ENCODE results near the gene SPAG8.
A peak's percentile ranks its signal among the peaks of the same experiment; 100 is the strongest.

Gene SPAG8

DNA sequence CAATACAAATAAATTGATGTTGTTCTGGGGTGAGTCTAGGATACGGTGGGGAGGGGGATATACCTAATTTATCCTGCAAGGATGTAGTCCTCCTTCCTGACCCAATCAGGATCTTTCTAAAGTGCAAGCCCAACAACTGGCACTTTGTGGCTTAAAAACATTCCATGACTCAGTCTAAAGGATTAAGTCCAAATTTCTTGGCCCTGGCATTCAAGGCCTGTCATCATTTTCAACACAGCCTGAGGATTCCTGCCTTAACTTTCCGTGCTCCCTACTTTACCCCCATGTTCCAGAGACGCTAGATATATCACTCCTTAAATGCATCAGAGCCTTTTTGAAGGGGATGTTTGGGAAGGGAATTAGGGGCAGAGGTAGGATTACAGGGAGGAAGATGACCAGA is 15.4 kb upstream of the SPAG8 start:
- H2AFZ ChIP-seq (ENCODE audit: low read depth): no peak overlapping the region
- H3K79me2 ChIP-seq (ENCODE audit: insufficient read depth, low read depth): no peaks in the 10 kb centered on the region
- peaks cover 16% of the 10 kb centered on the region for H3K4me1 ChIP-seq (ENCODE audit: low read depth, poor library complexity, severe bottlenecking)
- no peaks in the 10 kb centered on the region for H3K27me3 ChIP-seq (ENCODE audit: insufficient read depth, low read depth)
- H4K20me1 ChIP-seq (ENCODE audit: insufficient read depth): no peaks in the 10 kb centered on the region
- no peak overlapping the region for H3K4me3 ChIP-seq (IDR thresholded peaks at IDR 0.05; ENCODE audit: insufficient read depth, low read depth, low read length)
- H3K4me2 ChIP-seq: no peak overlapping the region
- no peak overlapping the region for H3K27ac ChIP-seq
- TF ChIP-seq, protein P1, sequence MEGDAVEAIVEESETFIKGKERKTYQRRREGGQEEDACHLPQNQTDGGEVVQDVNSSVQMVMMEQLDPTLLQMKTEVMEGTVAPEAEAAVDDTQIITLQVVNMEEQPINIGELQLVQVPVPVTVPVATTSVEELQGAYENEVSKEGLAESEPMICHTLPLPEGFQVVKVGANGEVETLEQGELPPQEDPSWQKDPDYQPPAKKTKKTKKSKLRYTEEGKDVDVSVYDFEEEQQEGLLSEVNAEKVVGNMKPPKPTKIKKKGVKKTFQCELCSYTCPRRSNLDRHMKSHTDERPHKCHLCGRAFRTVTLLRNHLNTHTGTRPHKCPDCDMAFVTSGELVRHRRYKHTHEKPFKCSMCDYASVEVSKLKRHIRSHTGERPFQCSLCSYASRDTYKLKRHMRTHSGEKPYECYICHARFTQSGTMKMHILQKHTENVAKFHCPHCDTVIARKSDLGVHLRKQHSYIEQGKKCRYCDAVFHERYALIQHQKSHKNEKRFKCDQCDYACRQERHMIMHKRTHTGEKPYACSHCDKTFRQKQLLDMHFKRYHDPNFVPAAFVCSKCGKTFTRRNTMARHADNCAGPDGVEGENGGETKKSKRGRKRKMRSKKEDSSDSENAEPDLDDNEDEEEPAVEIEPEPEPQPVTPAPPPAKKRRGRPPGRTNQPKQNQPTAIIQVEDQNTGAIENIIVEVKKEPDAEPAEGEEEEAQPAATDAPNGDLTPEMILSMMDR (conservative IDR thresholded peaks at IDR 0.05; ENCODE audit: low read depth, low read length): no peak
- no peaks in the 10 kb centered on the region for H3K36me3 ChIP-seq (ENCODE audit: insufficient read depth)
- H3K9ac ChIP-seq: no peak overlapping the region

DNA sequence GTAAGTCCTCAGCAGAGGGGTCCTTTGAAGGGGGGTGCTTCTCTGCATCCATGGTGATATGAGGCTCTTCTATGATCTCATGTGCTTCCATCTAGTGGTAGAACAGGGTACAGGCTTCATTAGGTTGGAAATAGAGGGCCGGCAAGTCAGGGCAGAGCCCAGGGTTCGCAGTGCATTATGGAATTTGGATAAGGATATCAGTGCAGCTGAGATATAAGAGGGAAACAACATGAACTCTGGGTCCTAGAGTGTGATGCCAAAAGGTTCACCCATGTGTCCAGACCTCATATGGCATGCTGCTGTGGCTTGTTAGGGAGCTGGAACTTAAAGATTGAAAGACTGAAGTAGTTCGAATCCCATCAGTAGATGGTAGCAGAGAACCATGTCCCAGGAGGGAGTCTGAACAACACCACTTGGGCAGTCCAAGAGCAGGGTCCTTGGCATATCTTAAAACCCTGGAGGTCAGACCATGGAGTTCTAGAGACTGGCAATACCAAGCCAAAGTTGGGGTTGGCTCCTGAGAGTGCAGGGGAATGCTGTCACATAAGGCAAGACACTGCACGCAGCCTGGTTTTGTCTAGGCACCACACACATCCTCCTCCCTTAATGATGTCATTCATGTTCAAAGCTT is 14.1 kb upstream of the SPAG8 start:
- H4K20me1 ChIP-seq (ENCODE audit: insufficient read depth): no peaks in the 10 kb centered on the region
- H3K4me3 ChIP-seq (IDR thresholded peaks at IDR 0.05; ENCODE audit: insufficient read depth, low read depth, low read length): no peak overlapping the region
- H3K9ac ChIP-seq: no peak overlapping the region
- no peaks in the 10 kb centered on the region for H3K79me2 ChIP-seq (ENCODE audit: insufficient read depth, low read depth)
- 0 out of 2 replicates have a peak overlapping the region, but pooled peaks have one; percentile 43 for H3K4me2 ChIP-seq
- peaks cover 16% of the 10 kb centered on the region for H3K4me1 ChIP-seq (ENCODE audit: low read depth, poor library complexity, severe bottlenecking)
- TF ChIP-seq, protein P1 (conservative IDR thresholded peaks at IDR 0.05; ENCODE audit: low read depth, low read length): peak; percentile 82
- no peaks in the 10 kb centered on the region for H3K27me3 ChIP-seq (ENCODE audit: insufficient read depth, low read depth)
- peak overlapping the region; percentile 74 for H2AFZ ChIP-seq (ENCODE audit: low read depth)
- no peaks in the 10 kb centered on the region for H3K36me3 ChIP-seq (ENCODE audit: insufficient read depth)
- H3K27ac ChIP-seq: no peak overlapping the region

DNA sequence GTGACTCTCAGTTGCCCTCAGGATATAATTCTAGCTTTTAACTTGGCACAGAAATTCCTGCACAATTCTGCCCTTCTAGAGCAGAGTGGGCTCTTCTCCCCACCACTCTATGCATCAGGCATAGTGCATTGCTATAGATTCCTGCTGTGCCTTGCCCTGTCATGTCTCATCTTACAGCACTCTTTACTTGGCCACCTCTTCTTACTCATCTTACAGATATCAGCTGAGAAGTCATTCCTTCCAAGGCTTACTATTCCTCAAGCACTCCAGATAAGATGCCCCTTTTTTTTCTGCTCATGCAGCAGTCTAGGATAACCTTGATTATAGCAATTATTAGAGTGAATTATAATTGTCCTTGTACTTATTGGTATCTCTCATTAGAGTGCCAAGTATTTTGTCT is 10.9 kb upstream of the SPAG8 start:
- Histone ChIP-seq H3K9ac (no peak overlapping the region), H3K27me3 (ENCODE audit: insufficient read depth, low read depth) (no peaks in the 10 kb centered on the region; the same call in 1 of the 2 replicates), H2AFZ (ENCODE audit: low read depth) (no peak overlapping the region), H3K79me2 (ENCODE audit: insufficient read depth, low read depth) (no peaks in the 10 kb centered on the region), H3K4me2 (no peak overlapping the region), H3K4me1 (ENCODE audit: low read depth, poor library complexity, severe bottlenecking) (peaks cover 4% of the 10 kb centered on the region), H3K27ac (no peak overlapping the region), H3K4me3 (IDR thresholded peaks at IDR 0.05; ENCODE audit: insufficient read depth, low read depth, low read length) (no peak overlapping the region), H3K36me3 (ENCODE audit: insufficient read depth) (no peaks in the 10 kb centered on the region), H4K20me1 (ENCODE audit: insufficient read depth) (no peaks in the 10 kb centered on the region)
- TF ChIP-seq, protein P1 (conservative IDR thresholded peaks at IDR 0.05; ENCODE audit: low read depth, low read length): no peak

DNA sequence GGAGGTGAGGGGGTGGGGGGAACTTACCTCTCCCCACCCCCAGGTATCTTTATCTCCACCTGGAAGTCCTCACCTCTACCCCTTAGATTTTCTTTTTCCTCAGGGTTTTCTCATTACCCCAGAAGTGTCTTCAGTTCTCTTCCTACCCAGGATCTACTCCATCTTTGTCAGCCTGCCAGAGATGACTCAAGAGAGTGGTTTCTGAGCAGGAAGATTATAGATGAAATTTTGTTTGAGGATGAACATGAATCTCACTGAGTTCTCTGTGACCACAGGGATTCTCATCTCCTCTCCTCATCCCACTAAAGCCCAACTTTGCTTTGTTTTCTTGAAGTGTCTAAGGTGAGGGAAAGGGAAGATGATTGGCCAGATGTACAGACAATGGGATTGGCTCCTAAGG is 8.0 kb upstream of the SPAG8 start:
- Histone ChIP-seq H3K79me2 (ENCODE audit: insufficient read depth, low read depth) (no peaks in the 10 kb centered on the region), H3K27me3 (ENCODE audit: insufficient read depth, low read depth) (no peaks in the 10 kb centered on the region; the same call in 1 of the 2 replicates), H3K4me3 (IDR thresholded peaks at IDR 0.05; ENCODE audit: insufficient read depth, low read depth, low read length) (no peak overlapping the region), H3K27ac (no peak overlapping the region), H4K20me1 (ENCODE audit: insufficient read depth) (no peaks in the 10 kb centered on the region), H3K4me2 (no peak overlapping the region), H3K36me3 (ENCODE audit: insufficient read depth) (no peaks in the 10 kb centered on the region), H3K4me1 (ENCODE audit: low read depth, poor library complexity, severe bottlenecking) (no peaks in the 10 kb centered on the region), H3K9ac (no peak overlapping the region), H2AFZ (ENCODE audit: low read depth) (no peak overlapping the region)
- TF ChIP-seq, protein P1 (conservative IDR thresholded peaks at IDR 0.05; ENCODE audit: low read depth, low read length): no peak

All from KMS-11 (cell line).